ENCODE results near the gene CAMKK1.

The CAMKK1 gene

GRCh38 chr17:3907483-3908216 lies 14.8 kb upstream of the CAMKK1 start:
- no peaks in the 10 kb centered on the region for H3K36me3 ChIP-seq (ENCODE audit: insufficient read depth, low read length)
- H3K27ac ChIP-seq (ENCODE audit: low read depth, low read length) = no peak overlapping the region
- no peak overlapping the region for H2AFZ ChIP-seq (ENCODE audit: low read length, unreplicated experiment)
- H3K4me1 ChIP-seq (ENCODE audit: control insufficient read depth, insufficient read depth, low read length, unreplicated experiment) = no peaks in the 10 kb centered on the region
- H3K79me2 ChIP-seq (ENCODE audit: control insufficient read depth, insufficient read depth, low read length, unreplicated experiment) = no peaks in the 10 kb centered on the region
- no peaks in the 10 kb centered on the region for H3K27me3 ChIP-seq (ENCODE audit: insufficient read depth, low read length)
- H3K4me3 ChIP-seq (ENCODE audit: low read depth, low read length) = no peak overlapping the region

- H3K4me1 ChIP-seq (ENCODE audit: control insufficient read depth, insufficient read depth, low read length, unreplicated experiment) = no peaks in the 10 kb centered on the region
- no peak overlapping the region for H2AFZ ChIP-seq (ENCODE audit: low read length, unreplicated experiment)
- no peak overlapping the region for H3K4me3 ChIP-seq (ENCODE audit: low read depth, low read length)
- no peaks in the 10 kb centered on the region for H3K27me3 ChIP-seq (ENCODE audit: insufficient read depth, low read length)
- no peaks in the 10 kb centered on the region for H3K36me3 ChIP-seq (ENCODE audit: insufficient read depth, low read length)
- H3K79me2 ChIP-seq (ENCODE audit: control insufficient read depth, insufficient read depth, low read length, unreplicated experiment) = no peaks in the 10 kb centered on the region
- H3K27ac ChIP-seq (ENCODE audit: low read depth, low read length) = no peak overlapping the region
Observed at GRCh38 chr17:3906881-3907280, 14.0 kb upstream of the CAMKK1 start.

- Histone ChIP-seq H3K4me1 (ENCODE audit: control insufficient read depth, insufficient read depth, low read length, unreplicated experiment) (no peaks in the 10 kb centered on the region), H2AFZ (ENCODE audit: low read length, unreplicated experiment) (no peak overlapping the region), H3K79me2 (ENCODE audit: control insufficient read depth, insufficient read depth, low read length, unreplicated experiment) (no peaks in the 10 kb centered on the region), H3K4me3 (ENCODE audit: low read depth, low read length) (no peak overlapping the region), H3K27me3 (ENCODE audit: insufficient read depth, low read length) (no peaks in the 10 kb centered on the region), H3K36me3 (ENCODE audit: insufficient read depth, low read length) (no peaks in the 10 kb centered on the region), H3K27ac (ENCODE audit: low read depth, low read length) (no peak overlapping the region)
Observed at GRCh38 chr17:3905017-3905520, 12.2 kb upstream of the CAMKK1 start.

- no peaks in the 10 kb centered on the region for H3K4me1 ChIP-seq (ENCODE audit: control insufficient read depth, insufficient read depth, low read length, unreplicated experiment)
- no peak overlapping the region for H3K4me3 ChIP-seq (ENCODE audit: low read depth, low read length)
- no peaks in the 10 kb centered on the region for H3K27me3 ChIP-seq (ENCODE audit: insufficient read depth, low read length)
- H3K36me3 ChIP-seq (ENCODE audit: insufficient read depth, low read length) = no peaks in the 10 kb centered on the region
- no peaks in the 10 kb centered on the region for H3K79me2 ChIP-seq (ENCODE audit: control insufficient read depth, insufficient read depth, low read length, unreplicated experiment)
- no peak overlapping the region for H3K27ac ChIP-seq (ENCODE audit: low read depth, low read length)
- H2AFZ ChIP-seq (ENCODE audit: low read length, unreplicated experiment) = no peak overlapping the region
Observed at GRCh38 chr17:3904501-3904900, 11.6 kb upstream of the CAMKK1 start.

- H3K27ac ChIP-seq (ENCODE audit: low read depth, low read length) = no peak overlapping the region
- no peaks in the 10 kb centered on the region for H3K4me1 ChIP-seq (ENCODE audit: control insufficient read depth, insufficient read depth, low read length, unreplicated experiment)
- H2AFZ ChIP-seq (ENCODE audit: low read length, unreplicated experiment) = no peak overlapping the region
- H3K36me3 ChIP-seq (ENCODE audit: insufficient read depth, low read length) = no peaks in the 10 kb centered on the region
- H3K27me3 ChIP-seq (ENCODE audit: insufficient read depth, low read length) = no peaks in the 10 kb centered on the region
- no peaks in the 10 kb centered on the region for H3K79me2 ChIP-seq (ENCODE audit: control insufficient read depth, insufficient read depth, low read length, unreplicated experiment)
- no peak overlapping the region for H3K4me3 ChIP-seq (ENCODE audit: low read depth, low read length)
Observed at GRCh38 chr17:3903881-3904290, 11.0 kb upstream of the CAMKK1 start.

- no peak overlapping the region for H3K27ac ChIP-seq (ENCODE audit: low read depth, low read length)
- H3K36me3 ChIP-seq (ENCODE audit: insufficient read depth, low read length) = no peaks in the 10 kb centered on the region
- H3K27me3 ChIP-seq (ENCODE audit: insufficient read depth, low read length) = no peaks in the 10 kb centered on the region
- no peaks in the 10 kb centered on the region for H3K4me1 ChIP-seq (ENCODE audit: control insufficient read depth, insufficient read depth, low read length, unreplicated experiment)
- no peak overlapping the region for H2AFZ ChIP-seq (ENCODE audit: low read length, unreplicated experiment)
- no peaks in the 10 kb centered on the region for H3K79me2 ChIP-seq (ENCODE audit: control insufficient read depth, insufficient read depth, low read length, unreplicated experiment)
- H3K4me3 ChIP-seq (ENCODE audit: low read depth, low read length) = no peak overlapping the region
Observed at GRCh38 chr17:3903051-3903825, 10.4 kb upstream of the CAMKK1 start.

- H3K4me3 ChIP-seq (ENCODE audit: low read depth, low read length) = no peak overlapping the region
- H3K79me2 ChIP-seq (ENCODE audit: control insufficient read depth, insufficient read depth, low read length, unreplicated experiment) = no peaks in the 10 kb centered on the region
- no peak overlapping the region for H2AFZ ChIP-seq (ENCODE audit: low read length, unreplicated experiment)
- no peaks in the 10 kb centered on the region for H3K27me3 ChIP-seq (ENCODE audit: insufficient read depth, low read length)
- H3K27ac ChIP-seq (ENCODE audit: low read depth, low read length) = no peak overlapping the region
- no peaks in the 10 kb centered on the region for H3K4me1 ChIP-seq (ENCODE audit: control insufficient read depth, insufficient read depth, low read length, unreplicated experiment)
- H3K36me3 ChIP-seq (ENCODE audit: insufficient read depth, low read length) = no peaks in the 10 kb centered on the region
Observed at GRCh38 chr17:3900646-3901045, 7.8 kb upstream of the CAMKK1 start.

GRCh38 chr17:3897731-3898130 lies 4.9 kb upstream of the CAMKK1 start:
- no peak overlapping the region for H3K27ac ChIP-seq (ENCODE audit: low read depth, low read length)
- H3K27me3 ChIP-seq (ENCODE audit: insufficient read depth, low read length) = no peaks in the 10 kb centered on the region
- H3K4me1 ChIP-seq (ENCODE audit: control insufficient read depth, insufficient read depth, low read length, unreplicated experiment) = peaks cover 11% of the 10 kb centered on the region
- H3K79me2 ChIP-seq (ENCODE audit: control insufficient read depth, insufficient read depth, low read length, unreplicated experiment) = no peaks in the 10 kb centered on the region
- H3K4me3 ChIP-seq (ENCODE audit: low read depth, low read length) = no peak overlapping the region
- H3K36me3 ChIP-seq (ENCODE audit: insufficient read depth, low read length) = no peaks in the 10 kb centered on the region
- H2AFZ ChIP-seq (ENCODE audit: low read length, unreplicated experiment) = no peak overlapping the region

GRCh38 chr17:3896968-3897235 lies 4.0 kb upstream of the CAMKK1 start:
- no peaks in the 10 kb centered on the region for H3K27me3 ChIP-seq (ENCODE audit: insufficient read depth, low read length)
- no peak overlapping the region for H3K27ac ChIP-seq (ENCODE audit: low read depth, low read length)
- H3K4me1 ChIP-seq (ENCODE audit: control insufficient read depth, insufficient read depth, low read length, unreplicated experiment) = peaks cover 12% of the 10 kb centered on the region
- H2AFZ ChIP-seq (ENCODE audit: low read length, unreplicated experiment) = no peak overlapping the region
- H3K4me3 ChIP-seq (ENCODE audit: low read depth, low read length) = no peak overlapping the region
- H3K36me3 ChIP-seq (ENCODE audit: insufficient read depth, low read length) = no peaks in the 10 kb centered on the region
- H3K79me2 ChIP-seq (ENCODE audit: control insufficient read depth, insufficient read depth, low read length, unreplicated experiment) = no peaks in the 10 kb centered on the region

GRCh38 chr17:3896108-3896967 lies 3.5 kb upstream of the CAMKK1 start:
- Histone ChIP-seq H3K79me2 (ENCODE audit: control insufficient read depth, insufficient read depth, low read length, unreplicated experiment) (no peaks in the 10 kb centered on the region), H2AFZ (ENCODE audit: low read length, unreplicated experiment) (no peak overlapping the region), H3K27me3 (ENCODE audit: insufficient read depth, low read length) (no peaks in the 10 kb centered on the region), H3K27ac (ENCODE audit: low read depth, low read length) (no peak overlapping the region), H3K4me1 (ENCODE audit: control insufficient read depth, insufficient read depth, low read length, unreplicated experiment) (peaks cover 18% of the 10 kb centered on the region), H3K36me3 (ENCODE audit: insufficient read depth, low read length) (no peaks in the 10 kb centered on the region), H3K4me3 (ENCODE audit: low read depth, low read length) (no peak overlapping the region)

All from ACC112 (cell line).